ENCODE data around the gene SNRNP48.
A peak's percentile ranks its signal among the peaks of the same experiment; 100 is the strongest.

Gene SNRNP48

GRCh38 chr6:7542065-7542873 lies 47.7 kb upstream of the SNRNP48 start:
- no peaks in the 10 kb centered on the region for H3K4me1 ChIP-seq (ENCODE audit: low read depth, poor library complexity, severe bottlenecking)
- peak overlapping the region; percentile 16; the same call in 1 of the 2 replicates for H3K9ac ChIP-seq
- H2AFZ ChIP-seq (ENCODE audit: low read depth): peak overlapping the region; percentile 94
- TF ChIP-seq CTCF (conservative IDR thresholded peaks at IDR 0.05; ENCODE audit: low read depth, low read length): no peak
- peak overlapping the region; percentile 94 for H3K4me2 ChIP-seq
- no peak overlapping the region for H3K4me3 ChIP-seq (IDR thresholded peaks at IDR 0.05; ENCODE audit: insufficient read depth, low read depth, low read length)
- H3K27ac ChIP-seq: no peak overlapping the region
- H4K20me1 ChIP-seq (ENCODE audit: insufficient read depth): no peaks in the 10 kb centered on the region
- H3K79me2 ChIP-seq (ENCODE audit: insufficient read depth, low read depth): no peaks in the 10 kb centered on the region
- H3K36me3 ChIP-seq (ENCODE audit: insufficient read depth): no peaks in the 10 kb centered on the region
- H3K27me3 ChIP-seq (ENCODE audit: insufficient read depth, low read depth): no peaks in the 10 kb centered on the region

- H4K20me1 ChIP-seq (ENCODE audit: insufficient read depth): no peaks in the 10 kb centered on the region
- no peak overlapping the region for H3K27ac ChIP-seq
- H2AFZ ChIP-seq (ENCODE audit: low read depth): no peak overlapping the region
- no peak overlapping the region for H3K9ac ChIP-seq
- H3K36me3 ChIP-seq (ENCODE audit: insufficient read depth): no peaks in the 10 kb centered on the region
- H3K4me1 ChIP-seq (ENCODE audit: low read depth, poor library complexity, severe bottlenecking): no peaks in the 10 kb centered on the region
- no peak overlapping the region for H3K4me2 ChIP-seq
- H3K27me3 ChIP-seq (ENCODE audit: insufficient read depth, low read depth): no peaks in the 10 kb centered on the region
- H3K79me2 ChIP-seq (ENCODE audit: insufficient read depth, low read depth): no peaks in the 10 kb centered on the region
- H3K4me3 ChIP-seq (IDR thresholded peaks at IDR 0.05; ENCODE audit: insufficient read depth, low read depth, low read length): no peak overlapping the region
- no peak for TF ChIP-seq CTCF (conservative IDR thresholded peaks at IDR 0.05; ENCODE audit: low read depth, low read length)
Observed at GRCh38 chr6:7542874-7543624, 46.9 kb upstream of the SNRNP48 start.

- H4K20me1 ChIP-seq (ENCODE audit: insufficient read depth): no peaks in the 10 kb centered on the region
- H3K4me2 ChIP-seq: no peak overlapping the region
- no peak overlapping the region for H3K27ac ChIP-seq
- no peaks in the 10 kb centered on the region for H3K27me3 ChIP-seq (ENCODE audit: insufficient read depth, low read depth)
- H3K4me3 ChIP-seq (IDR thresholded peaks at IDR 0.05; ENCODE audit: insufficient read depth, low read depth, low read length): no peak overlapping the region
- TF ChIP-seq CTCF (conservative IDR thresholded peaks at IDR 0.05; ENCODE audit: low read depth, low read length): no peak
- no peak overlapping the region for H2AFZ ChIP-seq (ENCODE audit: low read depth)
- no peaks in the 10 kb centered on the region for H3K36me3 ChIP-seq (ENCODE audit: insufficient read depth)
- no peaks in the 10 kb centered on the region for H3K4me1 ChIP-seq (ENCODE audit: low read depth, poor library complexity, severe bottlenecking)
- no peaks in the 10 kb centered on the region for H3K79me2 ChIP-seq (ENCODE audit: insufficient read depth, low read depth)
- no peak overlapping the region for H3K9ac ChIP-seq
Observed at GRCh38 chr6:7543789-7544424, 46.1 kb upstream of the SNRNP48 start.

GRCh38 chr6:7544597-7544996 lies 45.4 kb upstream of the SNRNP48 start:
- Histone ChIP-seq H4K20me1 (ENCODE audit: insufficient read depth) (no peaks in the 10 kb centered on the region), H3K36me3 (ENCODE audit: insufficient read depth) (no peaks in the 10 kb centered on the region), H3K4me2 (no peak overlapping the region), H3K27ac (no peak overlapping the region), H3K79me2 (ENCODE audit: insufficient read depth, low read depth) (no peaks in the 10 kb centered on the region), H3K9ac (no peak overlapping the region), H2AFZ (ENCODE audit: low read depth) (no peak overlapping the region), H3K4me3 (IDR thresholded peaks at IDR 0.05; ENCODE audit: insufficient read depth, low read depth, low read length) (no peak overlapping the region), H3K27me3 (ENCODE audit: insufficient read depth, low read depth) (no peaks in the 10 kb centered on the region), H3K4me1 (ENCODE audit: low read depth, poor library complexity, severe bottlenecking) (no peaks in the 10 kb centered on the region)
- TF ChIP-seq CTCF (conservative IDR thresholded peaks at IDR 0.05; ENCODE audit: low read depth, low read length): no peak

Data from KMS-11 (cell line).